HG03378 (cell line): Measurements from ENCODE around the gene MORN4.

Experiments
- ATAC-seq: cut with Tn5 transposase; IDR thresholded peaks from one replicate; pipeline ENCODE4 v1.9.1; 2021; ENCODE audit warnings: mild to moderate bottlenecking, moderate library complexity; ENCODE audit not compliant: unreplicated experiment

MORN4 gene

GRCh38 chr10:97575127-97575668 lies 58.1 kb downstream of the MORN4 start:
- ATAC-seq, result no peak

DNA sequence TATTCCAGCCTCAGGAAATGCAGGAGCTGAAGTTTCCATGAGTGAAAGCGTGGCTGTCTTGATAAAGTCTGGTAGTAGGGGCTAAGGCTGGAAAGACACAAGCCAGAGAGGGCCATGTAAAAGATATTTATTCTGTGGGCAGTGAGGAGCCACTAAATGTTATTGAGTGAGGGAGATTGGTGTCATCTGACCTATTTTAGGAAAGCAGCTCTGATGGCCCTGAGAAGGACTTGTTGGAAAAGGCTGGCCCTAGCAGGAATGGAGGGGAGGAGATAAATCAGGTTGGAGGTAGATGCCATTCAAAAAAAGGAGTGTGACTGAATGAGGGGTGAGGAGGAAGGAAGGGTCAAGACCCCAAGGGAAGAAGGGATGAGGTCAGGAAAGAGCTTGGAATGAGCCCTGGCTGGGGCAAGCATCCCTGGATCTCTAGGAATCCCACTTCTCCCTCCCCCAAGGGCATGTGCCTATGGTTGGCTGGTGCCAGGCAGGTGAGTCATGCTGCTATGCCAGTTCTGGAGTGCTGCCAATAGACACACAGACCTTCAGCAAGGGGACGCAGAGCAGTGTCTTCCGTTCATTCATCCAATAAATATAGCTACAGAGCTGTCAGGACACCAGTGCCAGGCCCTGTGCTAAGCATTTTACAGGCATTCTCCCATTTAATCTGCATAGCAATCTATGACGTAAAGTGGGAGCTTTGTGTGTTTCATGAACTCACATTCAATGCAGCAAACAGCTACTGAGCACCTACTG lies 58.8 kb downstream of the MORN4 start:
- ATAC-seq, result no peak

DNA sequence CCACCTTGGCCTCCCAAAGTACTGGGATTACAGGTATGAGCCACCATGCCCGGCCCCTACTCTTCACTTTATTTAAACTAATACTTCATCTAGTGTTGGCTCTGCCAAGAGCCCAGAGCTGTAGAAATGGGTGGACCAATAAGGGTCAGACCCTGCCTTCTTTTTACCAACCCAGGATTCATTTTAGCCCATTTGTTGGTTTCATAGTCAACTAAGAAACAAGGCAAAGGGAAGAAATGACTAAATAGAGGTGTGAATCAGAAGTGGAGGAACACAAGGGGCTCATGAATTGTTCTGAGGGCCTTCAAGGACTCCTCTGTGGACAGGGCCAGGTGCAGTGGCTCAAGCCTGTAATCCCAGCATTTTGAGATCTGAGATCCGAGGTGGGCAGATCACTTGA lies 59.6 kb downstream of the MORN4 start:
- no peak for ATAC-seq

DNA sequence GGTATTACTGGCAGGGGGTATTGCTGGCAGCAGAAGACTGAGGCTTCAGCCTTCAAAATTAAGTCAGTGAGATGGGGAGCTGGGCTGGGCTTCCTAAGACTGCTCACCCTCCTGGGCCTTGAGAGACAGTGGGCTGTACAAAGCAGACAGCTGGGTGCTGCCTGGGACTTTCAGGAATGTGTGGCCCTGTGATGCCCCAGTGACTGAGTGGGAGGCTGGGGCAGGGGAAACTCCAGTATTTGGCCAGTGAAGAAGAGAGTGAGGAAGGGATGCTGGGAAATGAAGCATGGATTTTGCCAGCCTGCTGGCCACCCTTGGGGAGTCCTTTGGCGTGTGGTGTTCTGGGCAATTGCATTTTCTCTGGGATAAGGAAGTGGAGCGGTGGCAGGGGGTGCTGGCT lies 60.3 kb downstream of the MORN4 start:
- ATAC-seq, result no peak

GRCh38 chr10:97572214-97572989 lies 60.9 kb downstream of the MORN4 start, which contains the start of gene ANKRD2:
TSS of gene ANKRD2 (plus strand) at chr10:97572779. CDS start at chr10:97572789, 10 bp downstream.
- ATAC-seq, result no peak

- no peak for ATAC-seq
Observed at GRCh38 chr10:97571622-97572021, 61.7 kb downstream of the MORN4 start.

DNA sequence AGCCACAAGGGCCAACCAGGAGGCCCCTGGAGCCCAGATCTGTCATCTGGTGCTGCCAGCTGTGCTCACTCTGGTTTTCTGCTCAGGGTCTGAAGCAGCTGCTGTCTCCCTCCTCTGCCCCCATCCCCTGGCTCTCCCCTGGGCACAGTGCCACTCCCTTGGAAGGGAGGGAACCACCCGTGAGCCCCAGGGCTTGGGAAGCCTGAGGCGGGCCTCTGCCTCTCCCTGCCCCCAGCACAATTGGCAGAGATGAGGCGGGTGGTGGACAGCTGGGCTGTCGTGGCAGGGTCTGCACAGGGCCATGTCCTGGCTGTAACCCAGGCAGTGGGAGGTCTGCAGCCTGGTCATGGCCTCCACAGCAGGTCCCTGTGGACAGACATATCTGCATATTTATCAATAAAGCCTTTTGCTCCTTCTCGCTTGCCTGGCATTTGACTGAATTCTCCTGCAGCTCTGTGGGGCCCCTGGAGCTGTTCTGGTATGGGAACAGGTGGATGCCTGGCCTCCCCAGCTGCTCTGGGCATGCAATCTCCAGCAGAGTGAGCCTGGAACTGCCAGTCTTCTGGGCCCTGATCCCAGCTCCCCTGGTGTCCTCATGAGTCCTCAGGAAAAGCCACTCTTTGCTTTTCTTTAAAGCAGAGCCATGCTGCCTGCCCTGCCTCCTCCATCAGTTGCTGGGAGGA lies 62.4 kb downstream of the MORN4 start:
- ATAC-seq, result no peak

DNA sequence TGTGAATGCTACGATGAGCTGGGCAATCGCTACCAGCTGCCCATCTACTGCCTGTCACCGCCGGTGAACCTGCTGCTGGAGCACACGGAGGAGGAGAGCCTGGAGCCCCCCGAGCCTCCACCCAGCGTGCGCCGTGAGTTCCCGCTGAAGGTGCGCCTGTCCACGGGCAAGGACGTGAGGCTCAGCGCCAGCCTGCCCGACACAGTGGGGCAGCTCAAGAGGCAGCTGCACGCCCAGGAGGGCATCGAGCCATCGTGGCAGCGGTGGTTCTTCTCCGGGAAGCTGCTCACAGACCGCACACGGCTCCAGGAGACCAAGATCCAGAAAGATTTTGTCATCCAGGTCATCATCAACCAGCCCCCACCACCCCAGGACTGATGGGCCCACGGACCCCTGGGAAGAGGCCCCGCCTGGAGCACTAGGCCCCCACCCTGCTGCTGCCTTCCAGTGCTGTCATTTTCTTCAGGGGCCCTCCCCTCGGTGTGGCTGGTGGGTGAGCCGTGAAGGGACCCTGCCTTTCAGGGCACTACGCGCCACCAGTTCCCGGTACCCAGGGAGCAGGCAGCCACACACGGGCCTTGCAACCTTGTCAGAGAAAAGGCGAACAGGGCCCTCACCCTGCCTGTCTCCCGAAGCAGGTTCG lies 63.0 kb downstream of the MORN4 start:
- no peak for ATAC-seq

- ATAC-seq, result no peak
Observed at GRCh38 chr10:97567891-97568290, 65.4 kb downstream of the MORN4 start.

GRCh38 chr10:97566336-97566996 lies 66.8 kb downstream of the MORN4 start:
- no peak for ATAC-seq

GRCh38 chr10:97564776-97565175 lies 68.5 kb downstream of the MORN4 start:
- ATAC-seq, result no peak
